Activated naive CD4-positive, alpha-beta T cell treated with anti-CD3 and anti-CD28 coated beads, Interleukin-2, amount 50 U/mL, for 72 hours (primary cell): ENCODE data around the gene SLPI. TPM values are rescaled to one million over a fixed set of nuclear protein-coding genes. Genes with fewer than 3 reads are reported as not detected.

Experiments
- ATAC-seq, 2 donors: fragments of 150-1000 bp; cut with Tn5 transposase; 2 replicates each; pipeline ENCODE4 v1.10.0; 2021; ENCODE audit warnings: mild to moderate bottlenecking in 2 of 2, moderate library complexity in 2 of 2
- DNase-seq, 2 donors: peaks; one replicate each; pipeline ENCODE4 v3.0.0; 2021 to 2022; ENCODE audit warnings: low spot score in 2 of 2
- H3K27ac Mint-ChIP-seq, 2 donors: one replicate each; pipeline ENCODE4 v1.8.0; 2022; ENCODE audit warnings: mild to moderate bottlenecking in 2 of 2, mixed read lengths in 2 of 2
- H3K36me3 Mint-ChIP-seq, 2 donors: one replicate each; pipeline ENCODE4 v1.8.0; 2022; ENCODE audit warnings: mixed read lengths in 2 of 2
- H3K9me3 Mint-ChIP-seq, 2 donors: one replicate each; pipeline ENCODE4 v1.8.0; 2022; ENCODE audit warnings: mixed read lengths in 2 of 2
- total RNA-seq, 2 donors: library from RNA; stranded (reverse); gene quantifications; one replicate each; pipeline ENCODE4 v1.2.3, GENCODE V29; 2022

SLPI gene
- not detected for total RNA-seq

DNA sequence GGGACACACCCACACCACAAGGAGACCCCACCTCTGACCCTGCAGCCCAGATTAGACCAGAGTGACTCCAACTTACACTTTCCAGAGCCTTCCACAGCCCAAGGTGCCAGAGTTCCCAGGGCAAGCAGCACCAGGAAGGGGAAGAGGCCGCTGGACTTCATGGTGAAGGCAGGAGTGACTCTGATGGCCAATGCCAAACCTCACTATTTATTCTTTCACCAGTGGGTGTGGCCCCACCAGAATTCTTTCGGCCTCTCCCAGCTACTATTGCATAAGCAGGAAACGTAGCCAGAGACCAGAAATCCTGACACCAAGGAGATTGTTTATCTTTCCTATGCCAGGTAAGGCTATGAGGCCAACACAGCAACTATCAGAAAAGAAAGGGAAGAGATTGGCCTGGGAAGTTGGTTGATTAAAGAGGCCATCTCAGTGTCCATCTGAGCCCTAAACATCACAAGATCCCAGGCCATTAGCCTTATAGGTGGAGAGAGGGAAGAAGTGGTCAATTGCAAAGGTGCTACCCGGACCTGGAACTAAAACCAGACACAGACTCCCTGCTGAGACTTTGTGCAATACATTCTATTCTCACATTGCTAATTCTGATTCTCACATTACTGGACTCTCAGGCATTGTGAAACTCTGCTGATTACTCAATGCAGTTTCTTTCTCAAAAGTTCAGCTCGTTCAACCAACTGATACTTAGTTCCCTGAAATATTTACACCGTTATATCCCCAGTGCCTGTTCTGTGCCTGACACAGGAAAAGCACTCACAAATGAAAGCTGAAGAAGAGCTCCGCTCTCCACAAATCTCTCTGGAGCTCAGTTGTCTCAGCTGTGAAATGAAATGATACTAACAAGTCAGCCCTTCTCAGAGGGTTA lies at the start of gene SLPI:
SLPI (minus strand) TSS at position 182 of the 880 bp plus-strand sequence; CDS start at position 161, 21 bp downstream.
- Mint-ChIP-seq H3K9me3 (no peaks in the 10 kb centered on the region), H3K27ac (no peak within 1 kb of the TSS), H3K36me3 (no peaks in the 10 kb centered on the region)
- DNase-seq, result no peak
- peak in 1 of 2 donors; percentile 69 for ATAC-seq

DNA sequence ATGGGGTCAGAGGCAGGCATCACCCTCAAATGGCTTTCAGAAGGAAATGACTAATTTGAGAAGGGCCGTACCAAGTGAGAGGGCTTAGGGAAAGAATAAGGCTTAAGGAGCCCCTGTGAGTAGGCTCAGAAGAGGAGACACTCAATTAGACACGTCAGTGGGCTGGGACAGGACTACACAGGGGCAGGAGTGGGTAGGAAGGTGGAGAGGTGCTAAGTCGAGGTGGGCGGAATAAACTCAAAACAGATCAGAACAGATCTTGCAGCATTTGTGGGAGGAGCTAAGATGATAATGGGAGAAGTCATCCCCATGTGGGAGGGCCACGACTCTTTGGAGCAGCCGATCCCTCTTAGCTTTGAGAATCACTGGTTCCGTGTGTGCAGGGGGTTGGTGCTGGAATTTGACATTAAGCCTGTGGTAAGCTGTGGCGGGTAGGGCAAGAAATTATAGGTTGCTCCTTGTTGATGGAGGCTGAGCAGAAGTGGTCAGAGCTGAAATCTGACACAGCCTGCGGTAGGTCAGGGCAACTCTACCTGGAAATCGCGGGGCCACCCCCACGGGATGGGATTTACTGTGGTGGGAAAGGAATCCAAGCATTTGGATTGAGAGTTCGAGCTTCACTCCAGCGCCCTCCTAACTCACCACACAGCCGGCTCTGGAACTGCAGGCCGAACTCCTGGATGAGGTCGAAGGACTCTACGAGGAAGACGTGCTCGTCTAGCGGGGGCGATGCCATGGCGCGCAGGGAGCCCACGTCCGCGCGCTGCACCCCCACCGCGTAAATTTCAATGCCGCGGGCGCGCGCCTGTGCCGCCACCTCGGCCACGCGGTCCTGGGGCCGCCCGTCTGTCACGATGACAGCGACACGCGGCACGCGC lies 49.5 kb upstream of the SLPI start:
- Mint-ChIP-seq H3K27ac (no peak overlapping the region), H3K9me3 (no peaks in the 10 kb centered on the region), H3K36me3 (peaks cover 5 to 8% of the 10 kb centered on the region in 2 donors)
- peak; percentile 29 to 69 for ATAC-seq
- DNase-seq, result no peak

DNA sequence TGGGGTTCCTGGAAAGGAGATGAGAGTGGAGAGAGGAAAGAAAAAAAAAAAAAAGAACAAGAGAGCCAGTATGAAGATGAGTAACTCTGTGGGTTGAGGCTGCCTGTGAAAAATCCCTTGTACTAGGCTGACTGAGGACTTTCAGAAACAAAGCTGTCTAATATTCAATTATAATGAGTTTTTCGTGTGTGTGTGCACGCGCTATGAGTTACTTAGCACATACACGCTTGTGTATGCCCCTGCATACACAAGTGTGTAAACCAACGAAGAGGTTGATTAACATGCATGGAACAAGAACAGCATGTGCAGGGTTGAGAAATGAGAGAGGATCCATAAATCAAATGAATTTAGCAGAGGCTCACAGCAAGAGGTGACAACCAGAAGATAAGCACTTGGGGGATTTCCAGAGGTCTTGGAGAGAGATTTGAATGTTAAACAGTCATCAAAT lies 47.5 kb upstream of the SLPI start:
- peak overlapping the region in 1 of 2 donors; percentile 56 for H3K27ac Mint-ChIP-seq
- no peaks in the 10 kb centered on the region for H3K9me3 Mint-ChIP-seq
- DNase-seq (no peak), ATAC-seq (peak; percentile 59 to 78)
- H3K36me3 Mint-ChIP-seq, result peaks cover 5 to 8% of the 10 kb centered on the region in 2 donors

- Mint-ChIP-seq H3K36me3 (peaks cover 5 to 8% of the 10 kb centered on the region in 2 donors), H3K9me3 (no peaks in the 10 kb centered on the region), H3K27ac (no peak overlapping the region)
- peak in 1 of 2 donors; percentile 57 for DNase-seq
- ATAC-seq, result peak in 1 of 2 donors; percentile 55
Measured at GRCh38 chr20:45300961-45301360, 46.6 kb upstream of the SLPI start.

DNA sequence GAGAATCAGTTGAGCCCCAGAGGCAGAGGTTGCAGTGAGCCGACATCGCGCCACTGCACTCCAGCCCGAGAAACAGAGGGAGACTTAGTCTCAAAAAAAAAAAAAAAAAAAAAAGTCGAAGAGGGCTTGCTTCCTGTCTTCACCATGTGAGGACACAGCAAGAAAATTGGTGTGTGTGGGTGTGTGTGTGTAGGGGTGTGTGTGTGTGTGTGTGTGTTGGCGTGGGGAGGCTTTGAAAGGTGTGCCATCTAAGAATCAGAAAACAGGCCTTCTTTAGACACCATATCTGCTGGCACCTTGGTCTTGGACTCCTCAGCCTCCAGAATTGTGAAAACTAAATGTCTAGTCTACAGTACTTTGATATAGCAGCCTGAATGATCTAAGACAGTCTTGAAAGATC lies 45.4 kb upstream of the SLPI start:
- Mint-ChIP-seq H3K9me3 (no peaks in the 10 kb centered on the region), H3K36me3 (peaks cover 5 to 8% of the 10 kb centered on the region in 2 donors), H3K27ac (no peak overlapping the region)
- ATAC-seq, result no peak
- no peak for DNase-seq

GRCh38 chr20:45297786-45298497 lies 43.6 kb upstream of the SLPI start:
- ATAC-seq (no peak), DNase-seq (no peak)
- Mint-ChIP-seq H3K9me3 (no peaks in the 10 kb centered on the region), H3K27ac (no peak overlapping the region), H3K36me3 (no peaks in the 10 kb centered on the region)

DNA sequence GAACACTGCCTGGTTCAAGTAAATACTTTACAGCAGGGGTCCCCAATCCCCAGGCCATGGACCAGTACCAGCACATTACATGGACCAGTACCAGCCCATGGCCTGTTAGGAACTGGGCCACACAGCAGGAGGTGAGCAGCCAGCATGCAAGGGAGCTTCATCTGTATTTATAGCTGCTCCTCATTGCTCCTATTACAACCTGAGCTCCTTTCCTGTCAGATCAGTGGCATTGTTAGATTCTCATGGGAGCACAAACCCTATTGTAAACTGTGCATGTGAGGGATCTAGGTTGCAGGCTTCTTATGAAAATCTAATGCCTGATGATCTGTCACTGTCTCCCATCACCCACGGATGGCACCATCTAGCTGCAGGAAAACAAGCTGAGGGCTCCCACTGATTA lies 40.3 kb upstream of the SLPI start:
- ATAC-seq, result no peak
- no peaks in the 10 kb centered on the region for H3K9me3 Mint-ChIP-seq

DNA sequence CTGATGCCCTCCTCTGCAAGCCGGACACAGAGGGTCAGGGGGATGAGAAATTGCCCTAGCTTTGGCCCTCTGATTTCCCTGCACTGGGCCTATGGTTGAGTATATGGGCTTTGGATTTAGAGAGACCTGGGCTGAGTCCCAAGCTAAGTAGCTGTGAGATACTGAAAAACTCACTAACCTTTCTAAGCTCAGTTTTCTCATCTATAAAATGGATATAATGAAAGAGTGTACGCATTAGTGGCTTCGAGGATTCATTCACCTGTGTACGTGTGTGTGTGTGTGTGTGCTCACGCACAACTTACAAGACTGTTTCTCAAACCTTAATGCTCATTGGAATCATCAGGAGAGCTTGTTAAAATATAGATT lies 39.6 kb upstream of the SLPI start:
- ATAC-seq, result peak in 1 of 2 donors; percentile 17
- no peak for DNase-seq
- no peaks in the 10 kb centered on the region for H3K9me3 Mint-ChIP-seq
- no peak overlapping the region for H3K27ac Mint-ChIP-seq
- no peaks in the 10 kb centered on the region for H3K36me3 Mint-ChIP-seq

More for the DNA sequence above, 40.3 kb upstream of the SLPI start:
- Mint-ChIP-seq H3K36me3 (no peaks in the 10 kb centered on the region), H3K27ac (no peak overlapping the region)
- no peak for DNase-seq

- H3K9me3 Mint-ChIP-seq, result no peaks in the 10 kb centered on the region
- ATAC-seq, result peak; percentile 90 to 92
Measured at GRCh38 chr20:45293041-45294002, 39.0 kb upstream of the SLPI start.

DNA sequence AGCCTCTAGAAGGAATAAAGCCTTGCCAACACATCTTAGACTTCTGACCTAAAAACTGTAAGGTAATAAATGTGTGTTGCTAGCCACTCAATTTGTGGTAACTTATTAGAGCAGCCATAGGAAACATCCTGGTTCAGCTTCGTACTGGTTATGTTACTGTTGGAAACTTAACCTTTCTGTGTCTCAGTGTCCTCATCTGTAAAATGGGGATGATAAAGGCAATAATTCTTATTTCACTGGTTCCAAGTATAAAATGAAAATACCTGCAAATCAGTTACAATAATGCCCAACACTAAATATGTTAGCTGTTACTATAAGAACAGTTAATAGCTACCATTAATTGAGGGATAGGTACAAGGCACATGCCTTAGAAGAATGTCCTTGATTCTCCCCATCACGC lies 38.0 kb upstream of the SLPI start:
- no peaks in the 10 kb centered on the region for H3K36me3 Mint-ChIP-seq
- no peaks in the 10 kb centered on the region for H3K9me3 Mint-ChIP-seq
- H3K27ac Mint-ChIP-seq, result no peak overlapping the region
- ATAC-seq (no peak), DNase-seq (no peak)

More at GRCh38 chr20:45293041-45294002, 39.0 kb upstream of the SLPI start:
- peak; percentile 86 to 94 for DNase-seq
- no peaks in the 10 kb centered on the region for H3K36me3 Mint-ChIP-seq
- H3K27ac Mint-ChIP-seq, result no peak overlapping the region

- Mint-ChIP-seq H3K27ac (no peak overlapping the region), H3K9me3 (no peaks in the 10 kb centered on the region)
Measured at GRCh38 chr20:45291526-45291925, 37.2 kb upstream of the SLPI start.

GRCh38 chr20:45290677-45291355 lies 36.5 kb upstream of the SLPI start:
- no peak overlapping the region for H3K27ac Mint-ChIP-seq
- H3K9me3 Mint-ChIP-seq, result no peaks in the 10 kb centered on the region
- ATAC-seq (peak; percentile 24 to 44), DNase-seq (peak; percentile 65 to 75)
- no peaks in the 10 kb centered on the region for H3K36me3 Mint-ChIP-seq

More at GRCh38 chr20:45291526-45291925, 37.2 kb upstream of the SLPI start:
- H3K36me3 Mint-ChIP-seq, result no peaks in the 10 kb centered on the region
- DNase-seq, result no peak
- ATAC-seq, result no peak

DNA sequence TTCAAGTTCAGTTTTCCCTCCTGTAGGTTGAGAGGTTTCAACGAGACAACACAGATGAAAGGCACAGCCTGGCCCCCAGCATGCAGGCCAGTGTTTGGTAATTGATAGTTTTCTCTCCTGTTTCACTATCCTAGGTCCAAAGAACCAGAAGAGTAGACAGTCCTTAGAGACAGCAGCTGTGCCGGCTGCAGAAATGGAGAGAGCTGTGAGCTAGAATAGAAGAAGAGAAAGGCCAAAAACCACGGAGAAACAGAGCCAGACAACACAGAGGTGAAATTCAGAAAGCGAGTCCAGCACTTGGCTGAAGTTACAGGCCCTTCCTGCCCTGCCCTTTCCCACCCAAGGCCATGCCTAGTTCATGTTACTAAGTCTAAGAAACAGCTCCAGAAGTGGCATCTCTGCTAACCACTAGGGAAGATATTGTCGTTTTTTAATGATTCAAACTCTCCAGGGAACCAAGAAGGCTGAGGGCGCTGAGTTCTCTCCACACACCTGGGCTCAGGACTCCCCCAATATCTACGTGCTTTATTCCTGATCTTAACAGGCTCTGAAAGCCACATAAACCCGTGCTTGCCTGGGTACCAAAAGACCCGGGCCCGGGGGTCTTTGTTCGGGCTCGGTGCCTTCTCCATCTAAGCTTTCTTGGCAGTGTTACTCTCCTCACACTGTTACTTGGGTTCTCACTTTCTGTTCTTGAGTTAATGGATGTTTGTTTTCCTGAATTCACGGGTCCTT lies 35.7 kb upstream of the SLPI start:
- DNase-seq (no peak), ATAC-seq (no peak)
- no peaks in the 10 kb centered on the region for H3K36me3 Mint-ChIP-seq
- H3K27ac Mint-ChIP-seq, result no peak overlapping the region
- H3K9me3 Mint-ChIP-seq, result no peaks in the 10 kb centered on the region

- no peaks in the 10 kb centered on the region for H3K9me3 Mint-ChIP-seq
- ATAC-seq, result no peak
Measured at GRCh38 chr20:45288860-45289259, 34.5 kb upstream of the SLPI start.

More at GRCh38 chr20:45288860-45289259, 34.5 kb upstream of the SLPI start:
- DNase-seq, result no peak
- Mint-ChIP-seq H3K36me3 (no peaks in the 10 kb centered on the region), H3K27ac (peak overlapping the region in 1 of 2 donors; percentile 15)
